ENCODE measurements around the gene RCOR2.

DNA sequence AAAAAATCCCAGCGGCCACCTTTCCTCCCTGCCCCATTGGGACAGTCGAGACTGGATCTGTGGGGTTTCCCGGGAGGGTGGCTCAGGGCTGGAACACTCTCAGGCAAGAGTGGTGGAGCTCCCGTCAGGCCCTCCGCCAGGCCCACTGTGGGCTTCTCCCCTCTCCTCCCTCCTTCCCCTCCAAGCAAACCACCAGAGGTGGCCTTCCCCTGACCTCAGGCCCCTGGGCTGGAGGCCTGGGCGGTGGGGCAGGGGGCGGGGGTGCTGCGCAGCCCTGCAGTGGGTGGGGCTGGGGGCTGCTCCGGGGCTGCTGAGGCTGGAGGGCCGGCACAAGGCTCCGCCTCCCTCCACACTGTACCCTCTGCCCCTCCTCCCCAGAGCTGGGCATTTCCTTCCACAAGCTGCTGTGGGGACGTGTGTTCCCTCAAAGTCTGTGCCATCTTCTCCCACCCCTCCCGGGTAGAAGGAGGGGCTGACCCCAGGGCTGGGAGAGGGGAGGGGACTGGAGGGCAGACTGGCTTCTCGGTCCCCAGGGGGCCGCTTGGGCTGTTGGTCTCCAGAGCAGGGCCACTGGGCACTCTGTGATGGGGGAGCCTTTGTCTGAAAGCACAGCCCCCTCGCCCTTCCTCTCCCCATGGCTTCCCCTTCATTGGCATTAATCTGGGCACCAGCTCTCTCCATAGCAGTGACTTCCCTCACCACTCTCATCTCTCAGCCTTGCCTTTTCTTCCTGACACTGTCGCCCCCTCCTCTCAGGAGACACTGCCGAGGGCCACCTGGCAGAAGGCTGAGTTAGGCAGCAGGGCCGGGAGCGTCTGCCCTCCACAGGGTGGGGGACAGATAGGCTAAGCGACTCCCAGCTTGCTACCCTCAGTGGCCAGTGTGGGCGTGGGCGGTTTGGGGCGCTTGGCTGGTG lies 7.1 kb downstream of the RCOR2 start:
- TF ChIP-seq, protein P1, sequence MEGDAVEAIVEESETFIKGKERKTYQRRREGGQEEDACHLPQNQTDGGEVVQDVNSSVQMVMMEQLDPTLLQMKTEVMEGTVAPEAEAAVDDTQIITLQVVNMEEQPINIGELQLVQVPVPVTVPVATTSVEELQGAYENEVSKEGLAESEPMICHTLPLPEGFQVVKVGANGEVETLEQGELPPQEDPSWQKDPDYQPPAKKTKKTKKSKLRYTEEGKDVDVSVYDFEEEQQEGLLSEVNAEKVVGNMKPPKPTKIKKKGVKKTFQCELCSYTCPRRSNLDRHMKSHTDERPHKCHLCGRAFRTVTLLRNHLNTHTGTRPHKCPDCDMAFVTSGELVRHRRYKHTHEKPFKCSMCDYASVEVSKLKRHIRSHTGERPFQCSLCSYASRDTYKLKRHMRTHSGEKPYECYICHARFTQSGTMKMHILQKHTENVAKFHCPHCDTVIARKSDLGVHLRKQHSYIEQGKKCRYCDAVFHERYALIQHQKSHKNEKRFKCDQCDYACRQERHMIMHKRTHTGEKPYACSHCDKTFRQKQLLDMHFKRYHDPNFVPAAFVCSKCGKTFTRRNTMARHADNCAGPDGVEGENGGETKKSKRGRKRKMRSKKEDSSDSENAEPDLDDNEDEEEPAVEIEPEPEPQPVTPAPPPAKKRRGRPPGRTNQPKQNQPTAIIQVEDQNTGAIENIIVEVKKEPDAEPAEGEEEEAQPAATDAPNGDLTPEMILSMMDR (IDR thresholded peaks at IDR 0.05; ENCODE audit: poor library complexity, severe bottlenecking) = no peak
- TF ChIP-seq, protein P2, sequence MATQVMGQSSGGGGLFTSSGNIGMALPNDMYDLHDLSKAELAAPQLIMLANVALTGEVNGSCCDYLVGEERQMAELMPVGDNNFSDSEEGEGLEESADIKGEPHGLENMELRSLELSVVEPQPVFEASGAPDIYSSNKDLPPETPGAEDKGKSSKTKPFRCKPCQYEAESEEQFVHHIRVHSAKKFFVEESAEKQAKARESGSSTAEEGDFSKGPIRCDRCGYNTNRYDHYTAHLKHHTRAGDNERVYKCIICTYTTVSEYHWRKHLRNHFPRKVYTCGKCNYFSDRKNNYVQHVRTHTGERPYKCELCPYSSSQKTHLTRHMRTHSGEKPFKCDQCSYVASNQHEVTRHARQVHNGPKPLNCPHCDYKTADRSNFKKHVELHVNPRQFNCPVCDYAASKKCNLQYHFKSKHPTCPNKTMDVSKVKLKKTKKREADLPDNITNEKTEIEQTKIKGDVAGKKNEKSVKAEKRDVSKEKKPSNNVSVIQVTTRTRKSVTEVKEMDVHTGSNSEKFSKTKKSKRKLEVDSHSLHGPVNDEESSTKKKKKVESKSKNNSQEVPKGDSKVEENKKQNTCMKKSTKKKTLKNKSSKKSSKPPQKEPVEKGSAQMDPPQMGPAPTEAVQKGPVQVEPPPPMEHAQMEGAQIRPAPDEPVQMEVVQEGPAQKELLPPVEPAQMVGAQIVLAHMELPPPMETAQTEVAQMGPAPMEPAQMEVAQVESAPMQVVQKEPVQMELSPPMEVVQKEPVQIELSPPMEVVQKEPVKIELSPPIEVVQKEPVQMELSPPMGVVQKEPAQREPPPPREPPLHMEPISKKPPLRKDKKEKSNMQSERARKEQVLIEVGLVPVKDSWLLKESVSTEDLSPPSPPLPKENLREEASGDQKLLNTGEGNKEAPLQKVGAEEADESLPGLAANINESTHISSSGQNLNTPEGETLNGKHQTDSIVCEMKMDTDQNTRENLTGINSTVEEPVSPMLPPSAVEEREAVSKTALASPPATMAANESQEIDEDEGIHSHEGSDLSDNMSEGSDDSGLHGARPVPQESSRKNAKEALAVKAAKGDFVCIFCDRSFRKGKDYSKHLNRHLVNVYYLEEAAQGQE (IDR thresholded peaks at IDR 0.05; ENCODE audit: borderline replicate concordance) = no peak
- TF ChIP-seq TAF1 (IDR thresholded peaks at IDR 0.05; ENCODE audit: low read depth) = no peak
- no peak for TF ChIP-seq EZH2 (IDR thresholded peaks at IDR 0.05; ENCODE audit: borderline replicate concordance, insufficient read depth, low read length, poor library complexity, severe bottlenecking)
- no peak for TF ChIP-seq SMC3 (conservative IDR thresholded peaks at IDR 0.05; ENCODE audit: poor library complexity)
- no peak for TF ChIP-seq POLR2AphosphoS5 (IDR thresholded peaks at IDR 0.05)
- no peak for TF ChIP-seq EP300 (conservative IDR thresholded peaks at IDR 0.05; ENCODE audit: poor library complexity, severe bottlenecking)
- no peak for TF ChIP-seq RAD21 (conservative IDR thresholded peaks at IDR 0.05)
- TF ChIP-seq MXI1 (conservative IDR thresholded peaks at IDR 0.05; ENCODE audit: poor library complexity, severe bottlenecking) = no peak

Data from neural cell (in vitro differentiated cells).